CD8-positive, alpha-beta memory T cell (primary cell): Measurements from ENCODE around the gene LDB3. TPM values are rescaled to one million over a fixed set of nuclear protein-coding genes. Genes with fewer than 3 reads are reported as not detected.

ENCODE experiments used
- CTCF ChIA-PET: fragments of 350-600 bp; sonication (Branson Sonifier 250); formaldehyde crosslinking; loops from one replicate; lab custom pipeline; 2021; ENCODE audit warnings: antibody characterized with exemption; lab: Charles Lee
- POLR2A ChIA-PET: fragments of 350-600 bp; sonication (Branson Sonifier 250); formaldehyde crosslinking; loops from one replicate; lab custom pipeline; 2021; ENCODE audit warnings: antibody characterized with exemption; lab: Charles Lee
- DNase-seq, 5 donors: peaks; one replicate each; pipeline versions ENCODE4 v3.0.0 to v3.0.0-alpha.2; 2020 to 2022; ENCODE audit warnings: mixed read lengths in 1 of 5
- H3K27ac ChIP-seq: one replicate; pipeline ENCODE4 v1.7.0; 2013; ENCODE audit warnings: low read depth, mild to moderate bottlenecking, low read length, moderate library complexity
- H3K27me3 ChIP-seq: 2 replicates; pipeline ENCODE4 v1.7.0; 2013; ENCODE audit warnings: low read length, mild to moderate bottlenecking; ENCODE audit not compliant: insufficient read depth, poor library complexity, severe bottlenecking
- H3K36me3 ChIP-seq: 2 replicates; pipeline ENCODE4 v1.7.0; 2013; ENCODE audit warnings: mild to moderate bottlenecking, low read length, moderate library complexity; ENCODE audit not compliant: insufficient read depth
- H3K4me1 ChIP-seq: 2 replicates; pipeline ENCODE4 v1.7.0; 2013; ENCODE audit warnings: mild to moderate bottlenecking, low read length, moderate library complexity; ENCODE audit not compliant: insufficient read depth
- H3K4me3 ChIP-seq: 2 replicates; pipeline ENCODE4 v1.7.0; 2013; ENCODE audit warnings: mild to moderate bottlenecking, low read length
- H3K9me3 ChIP-seq: 2 replicates; pipeline ENCODE4 v1.7.0; 2013; ENCODE audit warnings: mild to moderate bottlenecking, low read length
- H3K27ac Mint-ChIP-seq, 8 donors: one replicate each; pipeline ENCODE4 v1.8.0; 2020 to 2021; ENCODE audit warnings: mixed read lengths in 8 of 8, mild to moderate bottlenecking in 6 of 8, inconsistent platforms in 3 of 8, moderate library complexity in 3 of 8
- H3K27me3 Mint-ChIP-seq, 2 donors: one replicate each; pipeline ENCODE4 v1.8.0; 2020 to 2021; ENCODE audit warnings: mixed read lengths in 2 of 2, mild to moderate bottlenecking in 1 of 2, moderate library complexity in 1 of 2
- H3K36me3 Mint-ChIP-seq, 3 donors: one replicate each; pipeline ENCODE4 v1.8.0; 2020 to 2021; ENCODE audit warnings: mixed read lengths in 3 of 3, inconsistent platforms in 1 of 3, mild to moderate bottlenecking in 1 of 3
- H3K4me1 Mint-ChIP-seq, 3 donors: one replicate each; pipeline ENCODE4 v1.8.0; 2020 to 2021; ENCODE audit warnings: mixed read lengths in 3 of 3, inconsistent platforms in 1 of 3, mild to moderate bottlenecking in 1 of 3
- H3K4me3 Mint-ChIP-seq, 7 donors: one replicate each; pipeline ENCODE4 v1.8.0; 2020 to 2021; ENCODE audit warnings: mixed read lengths in 7 of 7, mild to moderate bottlenecking in 6 of 7, moderate library complexity in 4 of 7, inconsistent platforms in 2 of 7
- H3K9me3 Mint-ChIP-seq, 5 donors: one replicate each; pipeline ENCODE4 v1.8.0; 2020 to 2022; ENCODE audit warnings: mixed read lengths in 5 of 5, mild to moderate bottlenecking in 3 of 5, moderate library complexity in 2 of 5, inconsistent platforms in 1 of 5
- polyA plus RNA-seq: library from polyadenylated mRNA; unstranded; fragments of 300-500 nt; fragmentation: Illumina TruSeq; gene quantifications from one replicate; pipeline ENCODE4 v1.2.3, GENCODE V29; 2021
- total RNA-seq, 2 experiments: library from RNA; stranded (reverse); gene quantifications; one replicate each; pipeline ENCODE4 v1.2.3, GENCODE V29; 2021

The LDB3 gene
- total and polyA plus RNA-seq, 3 experiments from 2014 or later, result 0.04 to 0.07 TPM; not detected in 1

DNA sequence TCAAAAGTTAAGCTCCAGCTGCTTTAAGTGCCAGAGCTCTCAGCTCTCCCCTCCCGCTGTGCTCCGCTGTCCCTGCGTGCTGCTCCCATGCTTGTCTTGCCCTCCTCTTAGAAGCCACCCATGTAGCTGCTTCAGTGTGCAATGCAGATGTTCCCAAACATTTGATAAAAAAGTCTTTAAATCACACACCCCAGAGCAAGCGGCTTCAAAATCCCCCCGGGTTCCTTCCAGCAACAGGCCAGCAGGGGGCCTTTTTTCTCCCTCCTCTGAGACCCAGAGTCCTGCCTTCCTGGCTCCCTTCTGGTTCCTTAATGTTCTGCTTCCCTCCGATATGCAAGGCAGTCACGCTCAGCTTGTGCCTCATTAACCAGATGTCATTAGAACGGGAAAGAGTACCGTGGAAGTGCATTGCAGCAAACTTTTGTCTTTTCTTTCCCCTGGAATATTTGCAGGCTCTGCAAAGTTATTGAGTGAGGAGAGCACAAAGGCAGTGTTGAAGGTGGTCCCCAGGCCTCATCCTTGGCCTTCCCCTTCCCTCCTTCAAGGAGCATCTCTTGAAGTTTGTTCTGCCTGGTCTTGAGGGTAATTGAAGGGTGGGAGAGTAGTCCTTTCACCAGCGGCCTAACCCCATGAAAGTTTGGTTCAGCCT is 25.5 kb downstream of the LDB3 start:
- H3K27me3 Mint-ChIP-seq, result peaks cover 0 to 2% of the 10 kb centered on the region in 2 donors
- H3K27ac ChIP-seq, result no peak overlapping the region
- CTCF ChIA-PET, result interaction anchor here (0.7 to 2.7 kb wide), 8 partner anchors 8 to 245 kb away, joined by 3 to 11 read pairs (median 3); no protein-coding TSS in a partner anchor
- peaks cover under 1 to 3% (median 1%) of the 10 kb centered on the region in 3 donors for H3K4me1 Mint-ChIP-seq
- no peaks in the 10 kb centered on the region for H3K27me3 ChIP-seq
- no peaks in the 10 kb centered on the region for H3K36me3 ChIP-seq
- no peak overlapping the region for H3K27ac Mint-ChIP-seq
- H3K4me1 ChIP-seq, result no peaks in the 10 kb centered on the region
- no peak overlapping the region for H3K4me3 Mint-ChIP-seq
- POLR2A ChIA-PET, result no interaction called here
- H3K9me3 Mint-ChIP-seq, result no peaks in the 10 kb centered on the region
- H3K36me3 Mint-ChIP-seq, result no peaks in the 10 kb centered on the region
- DNase-seq, result peak in 3 of 5 donors; percentile 10 to 58 (median 18)
- no peak overlapping the region for H3K4me3 ChIP-seq
- no peaks in the 10 kb centered on the region for H3K9me3 ChIP-seq

DNA sequence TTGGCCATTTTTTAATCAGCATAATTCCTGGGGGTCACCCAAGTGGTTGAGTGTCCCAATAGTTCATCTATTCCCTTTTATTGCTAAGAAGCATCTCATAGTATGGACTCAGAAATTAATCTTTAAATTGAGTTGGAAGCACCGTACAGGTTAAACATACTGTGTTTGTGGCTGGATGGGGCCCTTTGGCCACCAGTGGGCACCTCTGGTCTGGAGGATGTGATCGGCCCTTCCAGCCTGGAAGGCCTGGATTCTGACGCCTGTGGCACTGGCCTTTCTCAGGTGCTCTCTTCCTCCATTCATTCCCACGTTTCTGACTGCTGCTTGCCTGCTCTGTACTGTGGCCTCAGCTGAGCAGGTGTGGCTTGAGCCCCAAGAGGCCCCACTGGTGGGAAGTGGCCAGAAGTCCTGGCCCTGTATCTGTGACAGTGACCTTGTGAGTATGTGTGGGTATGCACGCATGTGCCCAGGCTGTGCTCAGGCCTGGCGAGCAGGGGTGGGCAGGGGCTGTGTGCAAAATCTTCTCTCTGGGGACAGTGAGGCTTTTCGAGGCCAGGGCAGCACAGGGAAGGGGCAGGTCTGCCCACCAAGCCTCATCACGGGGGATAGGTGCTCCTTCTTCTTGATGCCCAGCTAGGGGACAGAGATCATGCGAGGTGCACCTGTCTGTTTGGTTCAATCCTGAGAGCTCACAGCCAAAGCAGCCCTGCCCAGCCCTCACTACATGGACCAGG is 30.1 kb downstream of the LDB3 start:
- H3K36me3 ChIP-seq, result no peaks in the 10 kb centered on the region
- Mint-ChIP-seq H3K27me3 (peaks cover 0 to 4% of the 10 kb centered on the region in 2 donors), H3K4me1 (peaks cover 0 to 3% (median 0%) of the 10 kb centered on the region in 3 donors), H3K9me3 (no peaks in the 10 kb centered on the region), H3K4me3 (no peak overlapping the region), H3K36me3 (no peaks in the 10 kb centered on the region), H3K27ac (no peak overlapping the region)
- DNase-seq, result no peak
- POLR2A ChIA-PET, result no interaction called here
- no peaks in the 10 kb centered on the region for H3K9me3 ChIP-seq
- no peak overlapping the region for H3K4me3 ChIP-seq
- no peak overlapping the region for H3K27ac ChIP-seq
- no peaks in the 10 kb centered on the region for H3K27me3 ChIP-seq
- H3K4me1 ChIP-seq, result no peaks in the 10 kb centered on the region
- CTCF ChIA-PET, result interaction anchor here (1.3 kb wide), 1 partner anchor 200 kb away, joined by 3 read pairs; no protein-coding TSS in a partner anchor

DNA sequence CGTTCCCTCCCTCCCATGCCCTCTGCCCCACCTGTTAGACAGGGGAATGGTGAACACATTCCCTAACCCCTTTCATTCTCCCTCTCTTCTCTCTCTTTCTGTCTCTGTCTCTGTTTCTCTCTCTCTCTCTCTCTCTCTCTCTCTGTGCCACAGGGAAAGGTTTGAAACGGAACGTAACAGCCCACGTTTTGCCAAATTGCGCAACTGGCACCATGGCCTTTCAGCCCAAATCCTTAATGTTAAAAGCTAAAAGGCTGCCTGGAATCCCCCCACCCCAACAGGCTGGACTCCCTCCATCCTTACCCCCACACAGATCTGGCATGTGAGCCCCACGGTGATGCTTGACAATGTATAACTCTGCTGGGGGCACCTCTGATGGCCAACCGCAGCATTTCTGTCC is 30.8 kb downstream of the LDB3 start:
- H3K36me3 Mint-ChIP-seq, result no peaks in the 10 kb centered on the region
- H3K36me3 ChIP-seq, result no peaks in the 10 kb centered on the region
- H3K4me1 Mint-ChIP-seq, result no peaks in the 10 kb centered on the region
- H3K4me1 ChIP-seq, result no peaks in the 10 kb centered on the region
- no peak overlapping the region for H3K4me3 ChIP-seq
- POLR2A ChIA-PET, result no interaction called here
- H3K27ac Mint-ChIP-seq, result no peak overlapping the region
- peaks cover 0 to 2% of the 10 kb centered on the region in 2 donors for H3K27me3 Mint-ChIP-seq
- no peak overlapping the region for H3K4me3 Mint-ChIP-seq
- H3K9me3 Mint-ChIP-seq, result no peaks in the 10 kb centered on the region
- no peaks in the 10 kb centered on the region for H3K9me3 ChIP-seq
- DNase-seq, result no peak
- CTCF ChIA-PET, result interaction anchor here (1.3 kb wide), 1 partner anchor 200 kb away, joined by 3 read pairs; no protein-coding TSS in a partner anchor
- no peaks in the 10 kb centered on the region for H3K27me3 ChIP-seq
- H3K27ac ChIP-seq, result no peak overlapping the region

DNA sequence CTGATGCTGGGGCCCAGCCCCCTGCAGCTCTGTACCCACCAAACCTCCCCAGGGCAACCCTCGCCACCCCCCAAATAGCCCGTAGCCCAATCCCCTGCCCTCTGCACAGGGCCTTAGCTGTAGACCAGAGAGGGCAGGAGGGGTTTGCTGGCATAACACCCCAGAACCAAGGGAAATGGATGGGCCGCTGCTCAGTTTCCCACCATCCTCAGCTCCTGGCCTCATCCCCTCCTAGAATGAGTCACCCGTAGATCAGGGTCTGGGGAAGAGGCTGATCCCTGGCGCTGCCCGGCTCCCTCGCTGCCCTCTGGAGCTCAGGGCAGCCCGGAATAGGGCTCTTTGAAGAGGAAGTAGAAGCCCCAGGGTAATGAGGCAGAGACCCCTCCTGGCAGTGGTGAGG is 31.2 kb downstream of the LDB3 start:
- Mint-ChIP-seq H3K4me1 (no peaks in the 10 kb centered on the region), H3K27ac (no peak overlapping the region), H3K27me3 (peaks cover 0 to 2% of the 10 kb centered on the region in 2 donors), H3K9me3 (no peaks in the 10 kb centered on the region), H3K36me3 (no peaks in the 10 kb centered on the region), H3K4me3 (no peak overlapping the region)
- no peak overlapping the region for H3K27ac ChIP-seq
- DNase-seq, result no peak
- H3K4me1 ChIP-seq, result no peaks in the 10 kb centered on the region
- POLR2A ChIA-PET, result no interaction called here
- CTCF ChIA-PET, result interaction anchor here (1.3 kb wide), 1 partner anchor 199 kb away, joined by 3 read pairs; no protein-coding TSS in a partner anchor
- H3K4me3 ChIP-seq, result no peak overlapping the region
- no peaks in the 10 kb centered on the region for H3K36me3 ChIP-seq
- H3K9me3 ChIP-seq, result no peaks in the 10 kb centered on the region
- no peaks in the 10 kb centered on the region for H3K27me3 ChIP-seq

DNA sequence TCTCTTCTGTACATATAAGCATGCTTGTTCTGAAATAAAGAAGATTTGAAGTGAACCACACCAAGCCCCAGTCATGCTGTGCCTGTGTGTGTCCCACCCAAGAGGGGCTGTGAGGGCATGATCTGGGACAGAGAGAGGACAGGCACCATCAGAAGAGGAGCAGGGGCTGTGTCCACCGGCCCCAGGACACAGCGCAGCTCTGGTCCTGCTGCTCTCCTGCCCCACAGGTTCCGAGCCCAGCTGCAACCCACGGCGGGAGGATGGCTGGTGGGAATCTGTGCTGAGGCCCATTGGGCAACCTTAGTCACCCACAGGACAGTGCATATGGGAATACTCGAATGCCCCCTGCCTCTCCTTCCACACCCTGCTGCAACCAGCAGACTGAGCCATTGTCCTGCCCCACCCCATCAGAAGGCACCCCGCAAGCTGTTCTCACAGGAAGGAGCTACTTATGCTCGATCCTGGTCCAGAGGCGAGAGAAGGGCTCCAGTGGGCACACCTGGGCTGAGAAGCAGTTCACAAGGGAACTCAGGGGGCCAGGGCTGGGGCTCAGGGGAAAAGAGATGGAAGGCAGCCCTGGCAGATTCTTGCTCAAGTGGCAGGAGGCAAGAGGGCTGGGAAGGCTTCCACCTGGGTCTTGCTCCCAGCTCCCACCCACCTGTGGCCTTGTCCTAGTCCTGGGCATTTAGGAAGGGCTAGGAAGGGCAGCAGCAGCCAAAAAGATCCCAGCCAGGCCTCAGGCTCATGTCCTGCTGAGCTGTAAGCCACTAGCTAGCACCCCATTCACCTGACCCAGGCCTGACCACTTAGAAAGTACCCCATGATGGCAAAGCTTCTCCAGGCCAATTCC is 31.9 kb downstream of the LDB3 start:
- no peak overlapping the region for H3K27ac Mint-ChIP-seq
- peaks cover 0 to 2% of the 10 kb centered on the region in 2 donors for H3K27me3 Mint-ChIP-seq
- H3K4me3 Mint-ChIP-seq, result no peak overlapping the region
- H3K27me3 ChIP-seq, result no peaks in the 10 kb centered on the region
- ChIA-PET CTCF (no interaction called here), POLR2A (no interaction called here)
- no peaks in the 10 kb centered on the region for H3K36me3 ChIP-seq
- H3K9me3 Mint-ChIP-seq, result no peaks in the 10 kb centered on the region
- no peaks in the 10 kb centered on the region for H3K36me3 Mint-ChIP-seq
- H3K9me3 ChIP-seq, result no peaks in the 10 kb centered on the region
- no peak overlapping the region for H3K4me3 ChIP-seq
- DNase-seq, result no peak
- H3K4me1 Mint-ChIP-seq, result no peaks in the 10 kb centered on the region
- no peaks in the 10 kb centered on the region for H3K4me1 ChIP-seq
- H3K27ac ChIP-seq, result no peak overlapping the region

DNA sequence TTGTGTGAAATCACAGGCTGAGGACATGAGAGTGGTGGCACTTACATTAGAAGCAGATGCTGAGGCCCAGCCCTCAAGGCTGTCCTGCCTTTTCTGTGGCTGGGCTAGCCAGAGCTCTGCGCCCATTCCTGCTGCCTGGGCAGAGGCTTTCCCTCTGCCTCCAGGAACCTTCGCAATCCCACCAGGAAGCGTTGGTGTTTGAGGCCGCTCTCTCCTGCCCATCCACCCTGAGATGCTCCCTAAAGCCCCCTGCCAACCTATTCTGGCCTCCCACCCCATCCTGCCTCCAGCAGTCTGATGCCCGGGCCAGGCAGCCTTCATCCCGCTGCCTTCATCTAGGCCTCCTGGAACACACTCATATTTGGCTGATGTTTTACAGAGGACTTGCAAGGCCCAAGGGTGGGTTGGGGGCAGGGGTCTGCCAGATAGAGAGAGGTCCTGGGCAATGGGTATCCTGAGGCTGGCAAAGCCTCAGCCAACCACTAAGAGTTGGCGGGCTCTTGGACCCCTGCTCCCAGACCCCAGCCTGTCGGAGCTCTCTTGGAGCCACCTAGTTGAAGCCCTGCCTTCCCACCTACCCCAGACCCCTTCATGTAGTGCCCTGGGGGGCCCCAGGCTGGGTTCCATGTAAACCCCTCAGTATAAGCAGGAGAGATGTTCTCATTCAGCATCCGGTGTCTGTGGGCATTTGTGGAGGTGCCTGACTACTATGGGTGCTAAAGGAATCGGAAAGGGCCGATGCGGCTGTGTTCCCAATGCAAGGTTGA is 32.7 kb downstream of the LDB3 start:
- POLR2A ChIA-PET, result no interaction called here
- Histone ChIP-seq H3K27ac (no peak overlapping the region), H3K9me3 (no peaks in the 10 kb centered on the region), H3K36me3 (no peaks in the 10 kb centered on the region), H3K4me1 (no peaks in the 10 kb centered on the region), H3K4me3 (no peak overlapping the region), H3K27me3 (no peaks in the 10 kb centered on the region)
- peak in 1 of 5 donors; percentile 35 for DNase-seq
- CTCF ChIA-PET, result no interaction called here
- Mint-ChIP-seq H3K4me3 (no peak overlapping the region), H3K4me1 (no peaks in the 10 kb centered on the region), H3K36me3 (no peaks in the 10 kb centered on the region), H3K27me3 (peaks cover 0 to 2% of the 10 kb centered on the region in 2 donors), H3K9me3 (no peaks in the 10 kb centered on the region), H3K27ac (no peak overlapping the region)

DNA sequence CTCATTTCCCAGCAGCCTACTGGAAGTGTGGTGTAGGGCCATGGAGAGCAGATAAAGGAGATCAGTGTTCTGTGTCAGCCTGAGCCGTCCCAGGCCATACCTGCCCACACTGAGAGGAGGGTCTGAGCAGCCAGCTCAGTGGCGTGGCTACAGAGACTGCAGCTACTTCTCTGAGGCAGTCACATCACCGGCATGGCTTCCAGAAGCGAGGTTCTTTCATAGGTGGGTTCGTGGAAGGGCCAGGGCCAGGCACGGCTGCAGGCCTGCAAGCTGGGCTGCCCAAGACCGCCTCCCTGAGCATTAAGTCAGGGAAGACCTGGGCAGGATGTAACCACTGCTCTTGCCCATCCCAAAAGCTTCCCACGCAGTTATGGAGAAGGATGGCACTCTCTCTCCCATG is 34.9 kb downstream of the LDB3 start:
- no peak for DNase-seq
- Mint-ChIP-seq H3K9me3 (no peaks in the 10 kb centered on the region), H3K4me1 (no peaks in the 10 kb centered on the region), H3K36me3 (no peaks in the 10 kb centered on the region), H3K27ac (no peak overlapping the region), H3K4me3 (no peak overlapping the region), H3K27me3 (peaks cover 0 to 2% of the 10 kb centered on the region in 2 donors)
- H3K9me3 ChIP-seq, result no peaks in the 10 kb centered on the region
- no peak overlapping the region for H3K4me3 ChIP-seq
- H3K4me1 ChIP-seq, result no peaks in the 10 kb centered on the region
- CTCF ChIA-PET, result no interaction called here
- POLR2A ChIA-PET, result interaction anchor here (0.5 kb wide), 1 partner anchor 259 kb away, joined by 5 read pairs; no protein-coding TSS in a partner anchor
- H3K27ac ChIP-seq, result no peak overlapping the region
- H3K36me3 ChIP-seq, result no peaks in the 10 kb centered on the region
- no peaks in the 10 kb centered on the region for H3K27me3 ChIP-seq
